GM23338 (cell line): ENCODE measurements around the gene CNGA4. TPM values are rescaled to one million over a fixed set of nuclear protein-coding genes. Genes with fewer than 3 reads are reported as not detected.

Experiments
- ATAC-seq: fragments of 200-7000 bp; cut with Tn5 transposase; 3 replicates; pipeline ENCODE4 v1.9.1; 2020
- DNase-seq: peaks from one replicate; pipeline ENCODE4 v3.0.0-alpha.2; 2015; ENCODE audit warnings: low spot score
- H2AFZ ChIP-seq: fragments of 200-600 bp; sonication (generic); 2 replicates; pipeline ENCODE4 v1.8.0; 2016; ENCODE audit warnings: antibody characterized with exemption, mild to moderate bottlenecking, moderate library complexity
- H3F3A ChIP-seq: fragments of 200-600 bp; sonication (generic); replicated peaks from 2 replicates; pipeline ENCODE4 v1.8.0; 2017; ENCODE audit warnings: antibody characterized with exemption, mixed run types, low read depth
- H3K27ac ChIP-seq: fragments of 200-600 bp; sonication (generic); 2 replicates; pipeline ENCODE4 v1.6.1; 2016; ENCODE audit warnings: low read depth
- H3K27me3 ChIP-seq: fragments of 200-600 bp; sonication (generic); 2 replicates; pipeline ENCODE4 v1.8.0; 2016; ENCODE audit warnings: mild to moderate bottlenecking, mixed run types, moderate library complexity; ENCODE audit not compliant: insufficient read depth
- H3K36me3 ChIP-seq: fragments of 200-600 bp; sonication (generic); 2 replicates; pipeline ENCODE4 v1.8.0; 2016; ENCODE audit warnings: mild to moderate bottlenecking; ENCODE audit not compliant: insufficient read depth
- H3K4me1 ChIP-seq: fragments of 200-600 bp; sonication (generic); 2 replicates; pipeline ENCODE4 v1.8.0; 2016; ENCODE audit warnings: mild to moderate bottlenecking, moderate library complexity; ENCODE audit not compliant: insufficient read depth
- H3K4me2 ChIP-seq: fragments of 200-600 bp; sonication (generic); 2 replicates; pipeline ENCODE4 v1.7.1; 2017; ENCODE audit warnings: mixed run types
- H3K4me3 ChIP-seq: fragments of 200-600 bp; sonication (generic); 2 replicates; pipeline ENCODE4 v1.6.1; 2016; ENCODE audit warnings: mixed run types
- H3K79me2 ChIP-seq: fragments of 200-600 bp; sonication (generic); replicated peaks from 2 replicates; pipeline ENCODE4 v1.8.0; 2017; ENCODE audit warnings: mild to moderate bottlenecking; ENCODE audit not compliant: insufficient read depth
- H3K9me2 ChIP-seq: fragments of 200-600 bp; sonication (generic); 2 replicates; pipeline ENCODE4 v1.8.0; 2017; ENCODE audit not compliant: insufficient read depth
- H4K20me1 ChIP-seq: fragments of 200-600 bp; sonication (generic); replicated peaks from 2 replicates; pipeline ENCODE4 v1.8.0; 2017; ENCODE audit warnings: mild to moderate bottlenecking; ENCODE audit not compliant: insufficient read depth
- H3K27ac Mint-ChIP-seq: 2 replicates; pipeline ENCODE4 v1.8.0; 2020; ENCODE audit warnings: inconsistent platforms, mild to moderate bottlenecking, moderate library complexity, mixed read lengths
- H3K27me3 Mint-ChIP-seq: 3 replicates; pipeline ENCODE4 v1.8.0; 2022; ENCODE audit warnings: low read depth, mild to moderate bottlenecking, moderate library complexity, mixed read lengths, inconsistent platforms; ENCODE audit not compliant: insufficient read depth, poor library complexity
- H3K36me3 Mint-ChIP-seq: 3 replicates; pipeline ENCODE4 v1.8.0; 2021; ENCODE audit warnings: low read depth, mild to moderate bottlenecking, inconsistent platforms, moderate library complexity, mixed read lengths
- H3K4me1 Mint-ChIP-seq: 3 replicates; pipeline ENCODE4 v1.8.0; 2020; ENCODE audit warnings: mild to moderate bottlenecking, inconsistent platforms, mixed read lengths
- H3K4me3 Mint-ChIP-seq: 3 replicates; pipeline ENCODE4 v1.8.0; 2021; ENCODE audit warnings: moderate library complexity, mild to moderate bottlenecking, inconsistent platforms, mixed read lengths
- H3K9me3 Mint-ChIP-seq: 3 replicates; pipeline ENCODE4 v1.8.0; 2020; ENCODE audit warnings: moderate library complexity, mild to moderate bottlenecking, inconsistent platforms, mixed read lengths
- EZH2 ChIP-seq: fragments of 200-600 bp; sonication (generic); IDR thresholded peaks from one replicate; pipeline ENCODE4 v1.8.0; 2017; ENCODE audit warnings: antibody characterized with exemption, mild to moderate bottlenecking, low read depth; ENCODE audit not compliant: unreplicated experiment
- JUNB ChIP-seq: IDR thresholded peaks from one replicate; pipeline ENCODE4 v1.6.1; 2016; ENCODE audit warnings: antibody characterized with exemption; ENCODE audit not compliant: unreplicated experiment
- NANOG ChIP-seq: IDR thresholded peaks from 2 replicates; pipeline ENCODE4 v1.6.1; 2016; ENCODE audit warnings: antibody characterized with exemption, borderline replicate concordance
- POLR2AphosphoS5 ChIP-seq: IDR thresholded peaks from 2 replicates; pipeline ENCODE4 v1.6.1; 2016; ENCODE audit warnings: antibody characterized with exemption, low read depth
- STAT1 ChIP-seq: IDR thresholded peaks from one replicate; pipeline ENCODE4 v1.6.1; 2016; ENCODE audit warnings: antibody characterized with exemption; ENCODE audit not compliant: unreplicated experiment
- ZNF114 ChIP-seq: fragments of 250-450 bp; sonication (Bioruptor Pico); IDR thresholded peaks from 2 replicates; pipeline ENCODE4 v1.5.0; 2020; ENCODE audit warnings: mild to moderate bottlenecking, moderate library complexity
- ZNF331 ChIP-seq: fragments of 250-450 bp; sonication (Bioruptor Pico); IDR thresholded peaks from 2 replicates; pipeline ENCODE4 v1.5.0; 2020; ENCODE audit warnings: low read depth, mild to moderate bottlenecking, moderate library complexity
- polyA plus RNA-seq: library from polyadenylated mRNA; unstranded; fragments of >200 nt; fragmentation: Nextera tagmentation; extraction: Ambion mirVana; gene quantifications from 2 replicates; pipeline ENCODE4 v1.2.1, GENCODE V29; 2016
- total RNA-seq: library from RNA; depleted of rRNA; stranded (reverse); fragments of >200 nt; shearing (Covaris generic); gene quantifications from 2 replicates; pipeline ENCODE4 v1.2.3, GENCODE V29; 2014
- TF ChIP-seq, protein P1 (sequence below): fragments of 250-450 bp; sonication (Bioruptor Pico); IDR thresholded peaks from 2 replicates; pipeline ENCODE4 v1.5.0; 2020; ENCODE audit warnings: mild to moderate bottlenecking, moderate library complexity
- TF ChIP-seq, protein P2 (sequence below), 2 experiments: fragments of 200-600 bp in 1 of 2; sonication (generic) in 1 of 2; conservative IDR thresholded peaks; 2 replicates each; pipeline versions ENCODE4 v1.5.1 to v1.6.1; 2016 to 2017; ENCODE audit warnings: antibody characterized with exemption in 2 of 2, low read depth in 2 of 2, mild to moderate bottlenecking in 2 of 2, moderate library complexity in 1 of 2

Gene CNGA4
- total and polyA plus RNA-seq, 2 experiments from 2014 or later, result 0.15 TPM; not detected in 1

DNA sequence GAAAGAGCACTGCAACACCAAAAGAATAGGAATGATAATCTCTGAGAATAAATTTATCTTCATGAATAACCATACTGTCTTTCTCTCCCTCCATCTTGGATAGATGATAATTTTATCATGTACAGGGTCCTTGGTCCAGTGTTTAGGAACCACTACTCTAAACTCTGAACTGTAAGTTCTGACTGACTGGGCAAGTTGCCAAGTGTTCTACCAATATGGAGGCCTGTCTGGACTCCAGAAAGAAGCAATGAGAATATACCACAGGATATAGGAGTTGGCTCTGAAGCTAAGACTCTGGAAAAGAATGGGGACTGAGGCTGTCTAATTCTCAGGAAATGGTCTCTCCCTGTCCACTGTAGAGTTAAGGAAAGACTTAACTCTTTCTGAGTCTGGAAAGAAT, 6.0 kb upstream of the CNGA4 start (continued):
- TF ChIP-seq, protein P1, sequence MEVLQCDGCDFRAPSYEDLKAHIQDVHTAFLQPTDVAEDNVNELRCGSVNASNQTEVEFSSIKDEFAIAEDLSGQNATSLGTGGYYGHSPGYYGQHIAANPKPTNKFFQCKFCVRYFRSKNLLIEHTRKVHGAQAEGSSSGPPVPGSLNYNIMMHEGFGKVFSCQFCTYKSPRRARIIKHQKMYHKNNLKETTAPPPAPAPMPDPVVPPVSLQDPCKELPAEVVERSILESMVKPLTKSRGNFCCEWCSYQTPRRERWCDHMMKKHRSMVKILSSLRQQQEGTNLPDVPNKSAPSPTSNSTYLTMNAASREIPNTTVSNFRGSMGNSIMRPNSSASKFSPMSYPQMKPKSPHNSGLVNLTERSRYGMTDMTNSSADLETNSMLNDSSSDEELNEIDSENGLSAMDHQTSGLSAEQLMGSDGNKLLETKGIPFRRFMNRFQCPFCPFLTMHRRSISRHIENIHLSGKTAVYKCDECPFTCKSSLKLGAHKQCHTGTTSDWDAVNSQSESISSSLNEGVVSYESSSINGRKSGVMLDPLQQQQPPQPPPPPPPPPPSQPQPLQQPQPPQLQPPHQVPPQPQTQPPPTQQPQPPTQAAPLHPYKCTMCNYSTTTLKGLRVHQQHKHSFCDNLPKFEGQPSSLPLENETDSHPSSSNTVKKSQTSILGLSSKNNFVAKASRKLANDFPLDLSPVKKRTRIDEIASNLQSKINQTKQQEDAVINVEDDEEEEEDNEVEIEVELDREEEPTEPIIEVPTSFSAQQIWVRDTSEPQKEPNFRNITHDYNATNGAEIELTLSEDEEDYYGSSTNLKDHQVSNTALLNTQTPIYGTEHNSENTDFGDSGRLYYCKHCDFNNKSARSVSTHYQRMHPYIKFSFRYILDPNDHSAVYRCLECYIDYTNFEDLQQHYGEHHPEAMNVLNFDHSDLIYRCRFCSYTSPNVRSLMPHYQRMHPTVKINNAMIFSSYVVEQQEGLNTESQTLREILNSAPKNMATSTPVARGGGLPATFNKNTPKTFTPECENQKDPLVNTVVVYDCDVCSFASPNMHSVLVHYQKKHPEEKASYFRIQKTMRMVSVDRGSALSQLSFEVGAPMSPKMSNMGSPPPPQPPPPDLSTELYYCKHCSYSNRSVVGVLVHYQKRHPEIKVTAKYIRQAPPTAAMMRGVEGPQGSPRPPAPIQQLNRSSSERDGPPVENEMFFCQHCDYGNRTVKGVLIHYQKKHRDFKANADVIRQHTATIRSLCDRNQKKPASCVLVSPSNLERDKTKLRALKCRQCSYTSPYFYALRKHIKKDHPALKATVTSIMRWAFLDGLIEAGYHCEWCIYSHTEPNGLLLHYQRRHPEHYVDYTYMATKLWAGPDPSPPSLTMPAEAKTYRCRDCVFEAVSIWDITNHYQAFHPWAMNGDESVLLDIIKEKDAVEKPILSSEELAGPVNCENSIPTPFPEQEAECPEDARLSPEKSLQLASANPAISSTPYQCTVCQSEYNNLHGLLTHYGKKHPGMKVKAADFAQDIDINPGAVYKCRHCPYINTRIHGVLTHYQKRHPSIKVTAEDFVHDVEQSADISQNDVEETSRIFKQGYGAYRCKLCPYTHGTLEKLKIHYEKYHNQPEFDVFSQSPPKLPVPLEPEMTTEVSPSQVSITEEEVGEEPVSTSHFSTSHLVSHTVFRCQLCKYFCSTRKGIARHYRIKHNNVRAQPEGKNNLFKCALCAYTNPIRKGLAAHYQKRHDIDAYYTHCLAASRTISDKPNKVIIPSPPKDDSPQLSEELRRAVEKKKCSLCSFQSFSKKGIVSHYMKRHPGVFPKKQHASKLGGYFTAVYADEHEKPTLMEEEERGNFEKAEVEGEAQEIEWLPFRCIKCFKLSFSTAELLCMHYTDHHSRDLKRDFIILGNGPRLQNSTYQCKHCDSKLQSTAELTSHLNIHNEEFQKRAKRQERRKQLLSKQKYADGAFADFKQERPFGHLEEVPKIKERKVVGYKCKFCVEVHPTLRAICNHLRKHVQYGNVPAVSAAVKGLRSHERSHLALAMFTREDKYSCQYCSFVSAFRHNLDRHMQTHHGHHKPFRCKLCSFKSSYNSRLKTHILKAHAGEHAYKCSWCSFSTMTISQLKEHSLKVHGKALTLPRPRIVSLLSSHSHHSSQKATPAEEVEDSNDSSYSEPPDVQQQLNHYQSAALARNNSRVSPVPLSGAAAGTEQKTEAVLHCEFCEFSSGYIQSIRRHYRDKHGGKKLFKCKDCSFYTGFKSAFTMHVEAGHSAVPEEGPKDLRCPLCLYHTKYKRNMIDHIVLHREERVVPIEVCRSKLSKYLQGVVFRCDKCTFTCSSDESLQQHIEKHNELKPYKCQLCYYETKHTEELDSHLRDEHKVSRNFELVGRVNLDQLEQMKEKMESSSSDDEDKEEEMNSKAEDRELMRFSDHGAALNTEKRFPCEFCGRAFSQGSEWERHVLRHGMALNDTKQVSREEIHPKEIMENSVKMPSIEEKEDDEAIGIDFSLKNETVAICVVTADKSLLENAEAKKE (CRISPR knock-in tag), result no peak
- TF ChIP-seq STAT1 (no peak), NANOG (no peak), JUNB (no peak), ZNF114 (CRISPR knock-in tag) (no peak)

DNA sequence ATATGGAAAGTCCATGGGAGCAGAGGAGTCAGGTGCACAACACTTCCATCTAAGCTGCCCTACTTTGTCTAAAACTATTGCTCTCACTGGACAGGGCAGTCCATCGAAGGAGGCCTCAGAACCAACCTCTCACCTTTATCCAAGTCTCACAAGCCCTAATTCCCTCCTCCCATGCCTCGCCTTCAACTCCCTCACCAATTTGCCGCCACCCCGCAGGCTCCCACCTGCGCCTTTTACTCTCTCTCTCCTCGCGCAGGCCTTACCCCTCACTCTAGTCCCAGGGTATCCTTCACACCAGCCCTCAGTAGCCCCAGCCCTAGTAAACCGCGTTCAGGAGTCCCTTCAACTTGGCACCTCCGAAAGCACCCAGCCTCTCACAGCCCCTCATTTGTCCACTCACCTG, 4.9 kb upstream of the CNGA4 start:
- peak overlapping the region; percentile 98 for H3K4me2 ChIP-seq
- H3K27ac Mint-ChIP-seq, result peak overlapping the region; percentile 97
- peaks cover 6% of the 10 kb centered on the region for H3K27me3 Mint-ChIP-seq
- H3K9me3 Mint-ChIP-seq, result no peaks in the 10 kb centered on the region
- peak; percentile 4 for ATAC-seq
- peaks cover 26% of the 10 kb centered on the region for H4K20me1 ChIP-seq
- peaks cover 43% of the 10 kb centered on the region for H3K79me2 ChIP-seq
- H3K27me3 ChIP-seq, result no peaks in the 10 kb centered on the region
- no peaks in the 10 kb centered on the region for H3K9me2 ChIP-seq
- H3K27ac ChIP-seq, result no peak overlapping the region
- H3K4me1 ChIP-seq, result peaks cover 3% of the 10 kb centered on the region
- peak overlapping the region; percentile 94 for H3K4me3 ChIP-seq
- no peaks in the 10 kb centered on the region for H3F3A ChIP-seq
- H3K36me3 ChIP-seq, result no peaks in the 10 kb centered on the region
- DNase-seq, result no peak
- H3K36me3 Mint-ChIP-seq, result no peaks in the 10 kb centered on the region
- H3K4me3 Mint-ChIP-seq, result peak overlapping the region; percentile 99
- H2AFZ ChIP-seq, result peak overlapping the region; percentile 92; the same call in 1 of the 2 replicates
- peaks cover 12% of the 10 kb centered on the region for H3K4me1 Mint-ChIP-seq
- TF ChIP-seq POLR2AphosphoS5 (no peak), JUNB (no peak), EZH2 (no peak), ZNF331 (CRISPR knock-in tag) (no peak)
- TF ChIP-seq, protein P2, sequence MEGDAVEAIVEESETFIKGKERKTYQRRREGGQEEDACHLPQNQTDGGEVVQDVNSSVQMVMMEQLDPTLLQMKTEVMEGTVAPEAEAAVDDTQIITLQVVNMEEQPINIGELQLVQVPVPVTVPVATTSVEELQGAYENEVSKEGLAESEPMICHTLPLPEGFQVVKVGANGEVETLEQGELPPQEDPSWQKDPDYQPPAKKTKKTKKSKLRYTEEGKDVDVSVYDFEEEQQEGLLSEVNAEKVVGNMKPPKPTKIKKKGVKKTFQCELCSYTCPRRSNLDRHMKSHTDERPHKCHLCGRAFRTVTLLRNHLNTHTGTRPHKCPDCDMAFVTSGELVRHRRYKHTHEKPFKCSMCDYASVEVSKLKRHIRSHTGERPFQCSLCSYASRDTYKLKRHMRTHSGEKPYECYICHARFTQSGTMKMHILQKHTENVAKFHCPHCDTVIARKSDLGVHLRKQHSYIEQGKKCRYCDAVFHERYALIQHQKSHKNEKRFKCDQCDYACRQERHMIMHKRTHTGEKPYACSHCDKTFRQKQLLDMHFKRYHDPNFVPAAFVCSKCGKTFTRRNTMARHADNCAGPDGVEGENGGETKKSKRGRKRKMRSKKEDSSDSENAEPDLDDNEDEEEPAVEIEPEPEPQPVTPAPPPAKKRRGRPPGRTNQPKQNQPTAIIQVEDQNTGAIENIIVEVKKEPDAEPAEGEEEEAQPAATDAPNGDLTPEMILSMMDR (conservative IDR thresholded peaks at IDR 0.05; ENCODE audit: low read depth in 2 of 2), result no peak
- TF ChIP-seq, protein P1 (CRISPR knock-in tag), result no peak
